HepG2 (cell line): ENCODE data around the gene PCARE. TPM values are rescaled to one million over a fixed set of nuclear protein-coding genes. Genes with fewer than 3 reads are reported as not detected.

Source experiments
- KDM3A ChIP-seq: IDR thresholded peaks from 2 replicates; pipeline ENCODE4 v1.6.1; 2018; ENCODE audit warnings: low read depth, missing compliant biosample characterization
- NFATC3 ChIP-seq: sonication (generic); formaldehyde crosslinking; IDR thresholded peaks from 2 replicates; pipeline ENCODE4 v1.5.1; 2020; ENCODE audit warnings: mild to moderate bottlenecking, missing genetic modification reagents
- PAX8 ChIP-seq: sonication (generic); formaldehyde crosslinking; IDR thresholded peaks from 2 replicates; pipeline ENCODE4 v1.8.0; 2022; ENCODE audit warnings: mild to moderate bottlenecking, missing genetic modification reagents, borderline replicate concordance
- PITX1 ChIP-seq: sonication (generic); formaldehyde crosslinking; IDR thresholded peaks from 2 replicates; pipeline ENCODE4 v1.5.1; 2020; ENCODE audit warnings: mild to moderate bottlenecking, missing genetic modification reagents
- SIX1 ChIP-seq: sonication (generic); formaldehyde crosslinking; IDR thresholded peaks from 2 replicates; pipeline ENCODE4 v1.4.0; 2020; ENCODE audit warnings: missing genetic modification reagents, borderline replicate concordance
- SMARCE1 ChIP-seq: fragments of 450-650 bp; IDR thresholded peaks from 2 replicates; pipeline ENCODE4 v1.6.1; 2017; ENCODE audit warnings: borderline replicate concordance
- TARDBP ChIP-seq: sonication (generic); formaldehyde crosslinking; IDR thresholded peaks from 2 replicates; pipeline ENCODE4 v1.8.0; 2022; ENCODE audit warnings: mild to moderate bottlenecking, missing genetic modification reagents
- ZFP62 ChIP-seq: sonication (generic); formaldehyde crosslinking; IDR thresholded peaks from 2 replicates; pipeline ENCODE4 v1.4.0; 2020; ENCODE audit warnings: missing genetic modification reagents
- ZNF296 ChIP-seq: sonication (generic); formaldehyde crosslinking; conservative IDR thresholded peaks from 2 replicates; pipeline ENCODE4 v1.5.0; 2020; ENCODE audit warnings: mild to moderate bottlenecking, missing genetic modification reagents
- ZNF546 ChIP-seq: sonication (generic); formaldehyde crosslinking; conservative IDR thresholded peaks from 2 replicates; pipeline ENCODE4 v1.8.1; 2023; ENCODE audit warnings: mild to moderate bottlenecking, missing genetic modification reagents
- ZNF670 ChIP-seq: sonication (generic); formaldehyde crosslinking; IDR thresholded peaks from 2 replicates; pipeline ENCODE4 v1.8.0; 2022; ENCODE audit warnings: mild to moderate bottlenecking, missing genetic modification reagents, borderline replicate concordance
- polyA plus RNA-seq, 8 experiments: library from polyadenylated mRNA; depleted of rRNA in 3 of 8; stranded (reverse) in 7 of 8; unstranded in 1 of 8; fragments of >200 nt; fragmentation: Illumina TruSeq in 4 of 8; extraction: Trizol in 4 of 8; gene quantifications; 2 replicates each; pipeline versions ENCODE4 v1.2.1 to v1.2.3, GENCODE V29; 2011 to 2016; ENCODE audit warnings: low read depth in 4 of 8, missing spikeins in 1 of 8, mixed read lengths in 1 of 8; ENCODE audit not compliant: insufficient read depth in 1 of 8
- total RNA-seq, 5 experiments: library from RNA; depleted of rRNA; stranded (reverse); fragments of >200 nt; fragmentation: Illumina TruSeq; extraction: Trizol; gene quantifications; 2 replicates each; pipeline ENCODE4 v1.2.3, GENCODE V29; 2016; ENCODE audit warnings: low read depth in 1 of 5
- TF ChIP-seq, protein P1 (sequence below): sonication (generic); formaldehyde crosslinking; IDR thresholded peaks from 2 replicates; pipeline ENCODE4 v1.4.0; 2020; ENCODE audit warnings: missing genetic modification reagents
- TF ChIP-seq, protein P2 (sequence below): sonication (generic); formaldehyde crosslinking; IDR thresholded peaks from 2 replicates; pipeline ENCODE4 v1.8.1; 2023; ENCODE audit warnings: mild to moderate bottlenecking, moderate library complexity, missing genetic modification reagents
- TF ChIP-seq, protein P3 (sequence below): sonication (generic); formaldehyde crosslinking; IDR thresholded peaks from 2 replicates; pipeline ENCODE4; 2020; ENCODE audit warnings: missing genetic modification reagents, mild to moderate bottlenecking, borderline replicate concordance
- TF ChIP-seq, protein P4 (sequence below): sonication (generic); formaldehyde crosslinking; IDR thresholded peaks from 2 replicates; pipeline ENCODE4 v1.9.0; 2021; ENCODE audit warnings: missing genetic modification reagents, mild to moderate bottlenecking, borderline replicate concordance

Gene PCARE
- total and polyA plus RNA-seq, 2 of the 13 experiments (the other 11 are each of a cell fraction or from before 2014, with no cell fraction given) = not detected

DNA sequence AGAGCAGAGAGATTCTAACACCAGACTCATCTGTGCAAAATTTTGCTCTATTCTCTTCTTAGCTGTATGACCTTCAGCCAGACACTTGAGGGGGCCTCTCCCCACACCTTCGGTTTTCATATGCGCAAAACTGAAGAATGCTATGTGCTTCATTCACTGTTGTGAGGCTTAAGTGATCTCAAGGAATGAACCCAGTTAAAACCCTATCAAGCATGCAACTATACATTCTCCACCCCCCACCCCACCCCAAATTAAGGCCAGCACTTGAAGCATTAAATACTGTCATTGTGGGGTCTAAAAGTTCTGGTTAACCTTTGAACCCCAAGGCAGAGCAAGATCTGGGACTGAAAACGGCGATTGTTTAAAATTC, 10.0 kb downstream of the PCARE start (continued):
- TF ChIP-seq PAX8 (CRISPR knock-in tag) = no peak
- TF ChIP-seq, protein P1, sequence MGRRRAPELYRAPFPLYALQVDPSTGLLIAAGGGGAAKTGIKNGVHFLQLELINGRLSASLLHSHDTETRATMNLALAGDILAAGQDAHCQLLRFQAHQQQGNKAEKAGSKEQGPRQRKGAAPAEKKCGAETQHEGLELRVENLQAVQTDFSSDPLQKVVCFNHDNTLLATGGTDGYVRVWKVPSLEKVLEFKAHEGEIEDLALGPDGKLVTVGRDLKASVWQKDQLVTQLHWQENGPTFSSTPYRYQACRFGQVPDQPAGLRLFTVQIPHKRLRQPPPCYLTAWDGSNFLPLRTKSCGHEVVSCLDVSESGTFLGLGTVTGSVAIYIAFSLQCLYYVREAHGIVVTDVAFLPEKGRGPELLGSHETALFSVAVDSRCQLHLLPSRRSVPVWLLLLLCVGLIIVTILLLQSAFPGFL (CRISPR knock-in tag) = no peak
- no peak for TF ChIP-seq PITX1 (CRISPR knock-in tag)
- TF ChIP-seq ZNF670 (CRISPR knock-in tag) = no peak
- TF ChIP-seq, protein P2, sequence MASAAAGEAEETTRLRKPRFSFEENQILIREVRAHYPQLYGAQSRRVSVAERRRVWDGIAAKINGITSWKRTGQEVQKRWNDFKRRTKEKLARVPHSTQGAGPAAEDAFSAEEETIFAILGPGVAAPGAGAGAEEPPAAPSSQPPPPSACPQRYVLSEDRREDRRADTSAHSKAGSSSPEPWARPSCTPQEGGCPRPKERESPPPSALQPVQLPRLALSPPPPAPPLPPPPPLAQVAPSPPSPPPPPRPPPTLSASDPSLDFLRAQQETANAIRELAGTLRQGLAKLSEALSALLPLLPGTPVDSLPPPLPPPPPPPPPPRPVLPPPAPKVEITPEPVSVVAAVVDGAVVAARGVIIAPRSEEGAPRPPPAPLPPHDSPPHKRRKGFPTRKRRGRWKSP (CRISPR knock-in tag) = no peak
- TF ChIP-seq, protein P3, sequence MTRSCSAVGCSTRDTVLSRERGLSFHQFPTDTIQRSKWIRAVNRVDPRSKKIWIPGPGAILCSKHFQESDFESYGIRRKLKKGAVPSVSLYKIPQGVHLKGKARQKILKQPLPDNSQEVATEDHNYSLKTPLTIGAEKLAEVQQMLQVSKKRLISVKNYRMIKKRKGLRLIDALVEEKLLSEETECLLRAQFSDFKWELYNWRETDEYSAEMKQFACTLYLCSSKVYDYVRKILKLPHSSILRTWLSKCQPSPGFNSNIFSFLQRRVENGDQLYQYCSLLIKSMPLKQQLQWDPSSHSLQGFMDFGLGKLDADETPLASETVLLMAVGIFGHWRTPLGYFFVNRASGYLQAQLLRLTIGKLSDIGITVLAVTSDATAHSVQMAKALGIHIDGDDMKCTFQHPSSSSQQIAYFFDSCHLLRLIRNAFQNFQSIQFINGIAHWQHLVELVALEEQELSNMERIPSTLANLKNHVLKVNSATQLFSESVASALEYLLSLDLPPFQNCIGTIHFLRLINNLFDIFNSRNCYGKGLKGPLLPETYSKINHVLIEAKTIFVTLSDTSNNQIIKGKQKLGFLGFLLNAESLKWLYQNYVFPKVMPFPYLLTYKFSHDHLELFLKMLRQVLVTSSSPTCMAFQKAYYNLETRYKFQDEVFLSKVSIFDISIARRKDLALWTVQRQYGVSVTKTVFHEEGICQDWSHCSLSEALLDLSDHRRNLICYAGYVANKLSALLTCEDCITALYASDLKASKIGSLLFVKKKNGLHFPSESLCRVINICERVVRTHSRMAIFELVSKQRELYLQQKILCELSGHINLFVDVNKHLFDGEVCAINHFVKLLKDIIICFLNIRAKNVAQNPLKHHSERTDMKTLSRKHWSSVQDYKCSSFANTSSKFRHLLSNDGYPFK = no peak
- no peak for TF ChIP-seq SMARCE1
- TF ChIP-seq, protein P4, sequence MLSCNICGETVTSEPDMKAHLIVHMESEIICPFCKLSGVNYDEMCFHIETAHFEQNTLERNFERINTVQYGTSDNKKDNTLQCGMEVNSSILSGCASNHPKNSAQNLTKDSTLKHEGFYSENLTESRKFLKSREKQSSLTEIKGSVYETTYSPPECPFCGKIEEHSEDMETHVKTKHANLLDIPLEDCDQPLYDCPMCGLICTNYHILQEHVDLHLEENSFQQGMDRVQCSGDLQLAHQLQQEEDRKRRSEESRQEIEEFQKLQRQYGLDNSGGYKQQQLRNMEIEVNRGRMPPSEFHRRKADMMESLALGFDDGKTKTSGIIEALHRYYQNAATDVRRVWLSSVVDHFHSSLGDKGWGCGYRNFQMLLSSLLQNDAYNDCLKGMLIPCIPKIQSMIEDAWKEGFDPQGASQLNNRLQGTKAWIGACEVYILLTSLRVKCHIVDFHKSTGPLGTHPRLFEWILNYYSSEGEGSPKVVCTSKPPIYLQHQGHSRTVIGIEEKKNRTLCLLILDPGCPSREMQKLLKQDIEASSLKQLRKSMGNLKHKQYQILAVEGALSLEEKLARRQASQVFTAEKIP (CRISPR knock-in tag) = no peak
- TF ChIP-seq KDM3A = no peak
- TF ChIP-seq NFATC3 (CRISPR knock-in tag) = no peak
- TF ChIP-seq ZFP62 (CRISPR knock-in tag) = no peak
- no peak for TF ChIP-seq ZNF546 (CRISPR knock-in tag)
- TF ChIP-seq ZNF296 (CRISPR knock-in tag) = no peak
- TF ChIP-seq TARDBP (CRISPR knock-in tag) = no peak
- no peak for TF ChIP-seq SIX1 (CRISPR knock-in tag)
